Measurements from ENCODE around the gene NEURL4.
"Not testable (repeated sequence)": the region's sequence is repeated elsewhere in the genome, so short reads cannot be mapped to it uniquely, and the experiment has no call there.

NEURL4 gene

DNA sequence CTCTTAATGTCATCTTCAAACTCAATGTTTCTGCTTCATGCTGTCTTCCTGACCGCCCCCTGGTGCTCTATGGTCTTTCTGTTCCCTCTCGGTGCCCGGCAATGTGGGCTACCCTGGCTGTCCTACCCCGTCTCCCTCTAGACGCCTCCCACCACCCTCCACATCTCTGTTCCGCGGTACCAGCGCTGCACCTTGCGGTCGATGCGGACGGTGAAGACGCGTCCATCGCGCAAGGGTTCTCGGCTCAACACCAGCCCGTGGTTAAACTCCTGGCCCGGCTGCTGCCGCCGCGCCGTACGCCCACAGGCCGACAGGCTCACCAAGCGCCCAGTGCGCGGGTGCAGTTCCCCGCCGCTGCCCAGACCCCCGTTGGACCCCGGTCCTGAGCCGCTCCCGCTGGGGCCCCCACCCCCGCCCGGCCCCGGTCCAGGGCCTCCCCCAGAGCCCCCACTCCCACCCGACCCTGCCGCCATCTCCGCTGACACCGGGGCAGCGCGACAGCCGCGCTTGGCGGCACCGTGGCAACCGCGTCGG lies at the start of gene NEURL4:
Gene NEURL4, minus strand, starts transcription at position 496 of the 534 bp plus-strand sequence. Its CDS starts 23 bp downstream, at position 473.
- DNase-seq (ENCODE audit: low spot score): no peak

GRCh38 chr17:7374353-7374752 lies 45.2 kb upstream of the NEURL4 start:
- DNase-seq (ENCODE audit: low spot score): no peak

DNA sequence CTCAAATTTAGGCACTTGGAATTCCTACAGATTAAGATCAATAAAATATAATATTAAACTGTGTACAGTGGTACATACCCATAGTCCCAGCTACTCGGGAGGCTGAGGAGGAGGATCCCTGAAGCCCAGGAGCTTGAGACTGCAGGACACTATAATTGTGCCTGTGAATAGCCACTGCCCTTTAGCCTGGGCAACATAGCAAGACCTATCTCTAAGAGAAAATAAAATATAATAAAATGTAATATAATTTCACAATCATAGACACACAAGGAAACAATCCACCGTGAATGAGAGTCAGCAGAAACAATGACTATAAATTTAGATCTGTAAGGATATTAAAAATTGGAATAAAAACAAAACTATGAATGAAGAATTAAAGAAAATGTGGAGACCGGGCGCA lies 41.7 kb upstream of the NEURL4 start:
- no peak for DNase-seq (ENCODE audit: low spot score)

DNA sequence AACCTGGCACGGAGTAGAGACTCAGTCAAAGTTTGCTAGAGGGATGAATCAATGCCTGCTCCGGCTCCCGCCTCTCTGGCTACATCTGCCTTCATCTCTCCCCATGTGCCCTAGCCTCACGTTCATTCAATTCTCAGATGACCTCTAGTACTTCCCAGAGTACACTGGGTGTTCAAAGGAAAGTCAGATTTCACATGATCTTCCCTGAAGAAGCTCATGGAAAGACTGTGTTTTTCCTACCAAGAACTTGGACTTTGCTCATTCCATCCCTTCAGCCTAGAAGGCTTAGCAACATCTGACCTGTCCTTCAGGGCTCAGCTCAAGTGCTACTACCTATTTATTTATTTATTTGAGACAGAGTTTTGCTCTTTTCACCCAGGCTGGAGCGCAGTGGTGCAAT lies 40.7 kb upstream of the NEURL4 start:
- no peak for DNase-seq (ENCODE audit: low spot score)

DNA sequence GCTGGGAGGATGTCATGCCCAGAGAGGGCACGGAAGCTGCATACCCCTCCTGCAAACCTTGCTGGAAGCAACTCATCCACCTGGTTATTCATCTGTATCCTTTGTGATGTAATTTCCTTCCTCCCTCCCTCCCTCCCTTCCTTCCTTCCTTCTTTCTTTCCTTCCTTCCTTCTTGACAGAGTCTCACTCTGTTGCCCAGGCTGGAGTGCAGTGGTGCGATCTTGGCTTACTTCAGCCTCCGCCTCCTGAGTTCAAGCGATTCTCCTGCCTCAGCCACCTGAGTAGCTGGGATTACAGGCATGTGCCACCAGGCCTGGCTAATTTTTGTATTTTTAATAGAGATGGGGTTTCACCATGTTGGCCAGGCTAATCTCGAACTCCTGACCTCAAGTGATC lies 39.5 kb upstream of the NEURL4 start:
- DNase-seq (ENCODE audit: low spot score): not testable (repeated sequence)

GRCh38 chr17:7367918-7368598 lies 38.9 kb upstream of the NEURL4 start:
- DNase-seq (ENCODE audit: low spot score): no peak

DNA sequence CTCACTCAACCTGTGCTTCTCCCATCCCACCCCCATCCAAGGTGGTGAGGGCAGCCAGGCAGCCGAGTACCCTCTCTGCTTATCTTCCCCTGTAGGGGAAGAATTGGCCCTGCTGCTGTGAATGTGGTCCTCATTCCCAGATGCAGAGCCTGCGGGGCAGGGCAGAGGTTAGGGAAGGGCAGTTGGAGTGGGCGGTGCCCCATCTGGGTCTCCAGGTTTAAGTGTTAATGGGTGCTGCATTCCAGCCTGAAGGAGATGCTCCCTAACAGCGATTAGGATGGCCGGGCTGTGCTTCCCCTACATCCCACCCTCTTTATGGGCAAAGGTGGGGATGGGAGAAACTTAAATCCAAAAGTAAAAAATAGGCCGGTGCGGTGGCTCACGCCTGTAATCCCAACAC lies 37.9 kb upstream of the NEURL4 start:
- DNase-seq (ENCODE audit: low spot score): no peak

GRCh38 chr17:7365963-7366362 lies 36.8 kb upstream of the NEURL4 start:
- not testable (repeated sequence) for DNase-seq (ENCODE audit: low spot score)

DNA sequence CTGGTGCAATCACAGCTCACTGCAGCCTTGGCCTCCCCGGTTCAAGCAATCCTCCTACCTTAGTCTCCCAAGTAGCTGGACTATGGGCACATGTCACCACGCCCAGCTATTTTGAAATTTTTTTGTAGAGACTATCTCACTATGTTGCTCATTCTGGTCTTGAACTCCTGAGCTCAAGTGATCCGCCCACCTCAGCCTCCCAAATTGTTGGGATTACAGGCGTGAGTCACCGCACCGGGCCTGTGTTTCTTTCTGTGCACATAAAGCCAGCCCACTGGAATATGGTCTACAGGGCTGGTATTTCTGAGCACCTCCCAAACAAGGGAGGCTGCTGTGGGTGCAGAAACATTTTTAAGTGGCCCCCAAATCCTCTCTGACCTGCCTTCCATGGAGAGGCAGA lies 34.2 kb upstream of the NEURL4 start:
- DNase-seq (ENCODE audit: low spot score): no peak

- DNase-seq (ENCODE audit: low spot score): no peak
Measured at GRCh38 chr17:7361906-7362305, 32.8 kb upstream of the NEURL4 start.

DNA sequence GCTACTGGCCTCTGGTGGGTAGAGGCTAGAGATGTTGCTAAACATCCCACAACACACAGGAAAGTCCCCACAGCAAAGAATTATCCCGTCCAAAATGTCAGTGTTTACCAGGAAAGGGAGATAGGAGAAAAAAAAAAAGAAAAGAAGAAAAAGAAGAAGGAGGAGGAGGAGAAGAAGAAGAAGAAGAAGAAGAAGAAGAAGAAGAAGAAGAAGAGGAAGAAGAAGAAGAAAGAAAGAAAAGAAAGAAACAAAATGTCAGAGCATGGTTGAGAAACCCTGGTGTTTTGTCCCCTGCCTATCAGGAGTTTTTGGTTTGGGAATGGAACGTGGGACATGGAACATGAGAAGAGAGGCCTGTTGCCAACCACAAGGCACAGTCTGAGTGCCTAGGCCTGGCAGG lies 28.2 kb upstream of the NEURL4 start:
- no peak for DNase-seq (ENCODE audit: low spot score)

GRCh38 chr17:7356756-7357155 lies 27.6 kb upstream of the NEURL4 start:
- no peak for DNase-seq (ENCODE audit: low spot score)

- DNase-seq (ENCODE audit: low spot score): peak; percentile 82
Measured at GRCh38 chr17:7356072-7356549, 27.0 kb upstream of the NEURL4 start.

GRCh38 chr17:7355573-7355972 lies 26.4 kb upstream of the NEURL4 start:
- DNase-seq (ENCODE audit: low spot score): no peak

GRCh38 chr17:7355053-7355452 lies 25.9 kb upstream of the NEURL4 start, which contains the start of gene TMEM95:
Gene TMEM95, plus strand, starts transcription at chr17:7355156. Its CDS starts 49 bp downstream, at chr17:7355205.
- no peak for DNase-seq (ENCODE audit: low spot score)

GRCh38 chr17:7354262-7354843 lies 25.2 kb upstream of the NEURL4 start:
- no peak for DNase-seq (ENCODE audit: low spot score)

- DNase-seq (ENCODE audit: low spot score): no peak
Measured at GRCh38 chr17:7352910-7353635, 23.9 kb upstream of the NEURL4 start.

DNA sequence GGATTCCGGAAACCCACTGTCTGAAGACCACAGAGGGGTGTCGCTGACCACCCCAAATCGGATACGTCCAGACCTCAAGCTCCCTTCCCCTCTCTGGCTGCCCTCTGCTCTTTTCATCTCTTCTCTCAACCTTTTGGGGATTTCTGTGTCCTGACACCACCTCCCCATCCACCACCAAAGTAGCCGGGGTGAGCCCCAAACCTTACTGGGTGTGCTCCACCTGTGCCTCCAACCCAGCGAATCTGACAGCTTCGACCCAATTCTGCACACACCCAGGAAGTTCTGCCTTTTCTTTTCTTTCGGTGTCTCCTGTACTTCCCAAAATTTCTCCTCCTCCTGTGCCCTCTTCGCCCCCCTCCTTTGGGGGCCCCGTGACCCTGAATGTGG lies 23.4 kb upstream of the NEURL4 start:
- DNase-seq (ENCODE audit: low spot score): no peak

DNA sequence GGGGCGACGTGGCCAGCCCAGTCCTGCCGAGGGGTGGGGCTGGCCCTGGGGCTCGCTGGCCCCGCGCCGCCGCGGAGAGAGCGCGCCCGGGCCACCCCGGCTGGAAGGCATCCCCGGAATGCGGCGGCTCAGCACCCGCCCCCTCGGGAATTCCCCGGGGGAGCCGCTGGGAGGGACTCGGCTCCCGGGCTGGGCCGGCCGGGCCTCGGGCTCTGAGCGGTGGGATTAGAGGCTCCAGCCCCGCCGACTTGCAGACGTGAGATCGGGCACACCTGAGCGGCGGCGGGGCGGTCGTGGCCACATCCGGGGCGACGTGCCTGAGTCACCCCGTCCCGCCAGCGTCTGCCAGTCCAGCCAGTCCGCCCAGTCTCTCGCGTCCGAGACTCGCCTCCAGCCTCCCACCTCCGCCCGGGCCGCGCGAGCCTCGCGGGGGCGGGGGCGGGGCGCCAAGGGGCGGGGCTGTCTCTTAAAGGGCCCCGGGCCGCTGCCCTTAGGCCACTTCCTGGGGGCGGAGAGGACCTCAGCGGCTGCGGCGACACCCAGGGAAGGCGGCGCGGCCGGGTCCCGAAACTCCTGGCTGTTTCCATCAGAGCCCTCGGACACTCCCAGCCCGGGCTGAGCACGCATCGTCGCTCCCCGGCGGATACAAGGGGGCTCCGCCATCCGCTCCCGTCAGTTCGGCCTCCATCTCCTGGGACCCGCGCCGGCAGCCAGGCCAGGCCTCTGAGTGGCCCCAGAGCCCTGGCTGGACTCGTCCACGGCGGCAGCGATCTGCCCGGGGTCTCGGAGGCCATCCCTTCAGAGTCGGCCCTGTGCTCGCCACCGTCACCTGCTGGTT lies 22.7 kb upstream of the NEURL4 start, which contains the start of gene KCTD11:
Gene KCTD11, plus strand, starts transcription at position 498 of the 838 bp plus-strand sequence.
- DNase-seq (ENCODE audit: low spot score): peak; percentile 83

DNA sequence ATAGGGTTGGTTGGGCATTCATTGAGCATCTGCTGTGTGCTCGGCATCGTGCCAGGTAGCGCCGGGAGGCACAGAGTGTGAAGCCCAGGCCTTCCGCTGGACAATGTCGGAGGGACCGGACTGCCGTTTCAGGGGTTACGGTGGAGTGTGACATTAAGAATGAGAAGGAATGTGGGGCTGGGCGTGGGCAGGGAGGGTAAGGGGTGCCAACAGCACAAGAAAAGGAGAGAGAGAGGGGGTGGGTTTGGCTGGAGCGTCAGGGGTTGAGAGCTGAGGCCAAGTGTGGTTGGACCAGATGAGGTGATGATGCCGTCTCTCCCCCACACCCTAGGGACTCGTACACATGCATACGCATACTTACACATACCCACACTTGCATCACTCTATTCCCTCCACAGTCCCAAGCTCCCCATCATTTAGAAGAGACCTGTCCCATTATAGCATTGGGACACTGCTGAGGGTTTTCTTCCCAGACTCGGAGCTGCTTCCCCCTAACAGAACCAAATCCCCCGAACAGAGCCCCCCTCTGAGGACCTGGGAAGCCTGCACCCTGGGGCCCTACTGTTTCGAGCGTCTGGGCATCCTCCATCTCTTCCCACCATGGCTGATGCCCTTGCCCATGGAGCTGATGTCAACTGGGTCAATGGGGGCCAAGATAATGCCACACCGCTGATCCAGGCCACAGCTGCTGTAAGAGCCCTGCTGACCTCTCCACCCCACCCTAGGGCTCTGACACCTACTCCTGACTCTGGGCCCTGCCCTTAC lies 19.5 kb upstream of the NEURL4 start:
- no peak for DNase-seq (ENCODE audit: low spot score)

All from D341Med (cell line).